HG03025 (cell line): ENCODE results near the gene SECISBP2L.

Source experiments
- ATAC-seq: cut with Tn5 transposase; IDR thresholded peaks from one replicate; pipeline ENCODE4 v1.9.1; 2021; ENCODE audit warnings: mild to moderate bottlenecking, moderate library complexity; ENCODE audit not compliant: unreplicated experiment, low FRiP score

Gene SECISBP2L

DNA sequence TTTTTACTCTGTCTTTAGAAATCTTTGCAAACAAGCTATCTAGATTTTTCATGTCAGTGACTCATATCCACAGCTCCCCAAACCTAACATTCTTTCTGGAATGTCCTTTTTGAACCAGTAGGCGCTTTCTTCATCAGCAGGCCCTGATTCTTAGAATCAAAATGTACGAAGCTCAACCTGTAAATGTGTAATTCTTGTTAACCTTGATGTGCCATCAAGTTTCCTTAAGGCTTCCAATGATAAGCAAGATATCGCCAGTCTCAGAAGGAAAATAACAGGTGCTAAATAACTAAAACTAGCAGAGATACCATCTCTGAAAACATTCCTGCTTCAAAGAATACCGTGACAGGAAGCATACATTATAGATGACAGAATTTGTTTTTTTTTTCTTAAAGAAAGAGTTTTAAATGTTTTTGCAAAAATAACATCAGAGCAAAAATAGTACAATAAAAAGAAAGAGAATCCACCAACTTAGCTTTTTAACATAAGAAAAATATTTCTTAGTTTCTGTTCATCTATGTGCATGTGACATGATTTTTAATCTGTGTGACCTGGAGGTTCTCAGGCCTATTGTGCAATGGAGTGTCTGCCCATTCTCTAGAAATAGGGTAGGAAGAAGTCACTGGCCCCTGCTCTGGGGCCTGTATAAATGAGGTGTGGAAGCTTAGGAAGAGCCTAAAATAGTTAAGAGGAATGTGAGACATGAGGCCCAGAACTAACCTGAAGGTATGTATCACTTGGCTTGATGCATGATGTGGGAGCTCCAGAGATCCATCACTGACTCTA lies 14.7 kb upstream of the SECISBP2L start:
- ATAC-seq, result no peak

DNA sequence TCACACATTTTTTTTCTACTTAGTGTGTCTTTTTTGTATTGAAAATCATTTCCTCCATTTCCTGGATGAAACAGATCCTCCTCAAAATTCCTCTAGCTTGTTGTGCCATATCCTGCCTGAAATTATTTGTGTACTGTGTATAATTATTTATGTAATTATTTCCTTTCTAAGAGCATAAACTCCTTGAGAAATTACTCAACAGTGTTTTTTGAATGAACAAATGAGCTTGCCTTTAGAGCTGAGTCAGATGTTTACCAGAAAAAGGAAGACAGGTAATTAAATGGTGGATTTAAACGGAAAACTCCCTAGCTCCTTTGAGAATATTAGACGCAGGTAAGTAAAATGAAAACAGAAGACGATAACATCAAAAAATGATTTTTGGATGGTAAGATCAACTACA lies 13.2 kb upstream of the SECISBP2L start:
- no peak for ATAC-seq

DNA sequence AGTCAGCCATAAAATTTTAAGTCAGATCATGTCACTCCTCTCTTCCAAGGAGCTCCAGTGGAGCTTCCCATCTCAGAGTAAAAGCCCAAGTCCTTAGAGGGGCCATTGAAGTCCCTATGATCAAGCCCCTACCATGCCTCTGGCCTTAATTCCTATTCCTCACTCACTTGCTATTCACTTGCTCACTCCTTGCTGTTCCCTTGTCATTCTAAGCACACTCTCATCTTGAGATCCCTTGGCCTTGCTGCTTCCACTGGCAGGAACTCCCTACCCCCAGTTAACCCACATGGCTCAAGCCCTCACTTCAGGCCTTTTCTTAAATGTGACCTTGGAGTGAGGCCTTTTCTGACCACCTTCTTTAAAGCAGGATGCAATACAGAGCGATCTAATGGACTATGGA lies 12.3 kb upstream of the SECISBP2L start:
- no peak for ATAC-seq

DNA sequence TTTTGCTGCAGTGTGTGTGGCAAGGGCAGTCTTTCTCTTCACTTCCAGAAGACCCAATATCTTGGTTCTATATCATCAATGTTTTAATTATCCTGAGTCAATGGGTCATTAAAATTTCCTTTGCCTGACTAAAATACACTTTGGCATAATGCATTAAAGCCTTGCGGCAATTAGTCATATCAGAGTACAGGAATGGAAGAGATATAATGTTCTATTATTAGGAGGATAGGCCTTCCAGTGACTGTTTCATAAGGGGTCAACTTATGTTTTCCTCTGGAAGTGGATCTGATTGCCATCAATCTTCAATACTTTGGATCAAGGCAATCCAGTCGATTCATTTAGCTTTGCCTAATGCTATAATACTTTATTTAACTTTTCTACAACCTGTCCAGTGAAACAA lies 9.4 kb upstream of the SECISBP2L start:
- ATAC-seq, result no peak

DNA sequence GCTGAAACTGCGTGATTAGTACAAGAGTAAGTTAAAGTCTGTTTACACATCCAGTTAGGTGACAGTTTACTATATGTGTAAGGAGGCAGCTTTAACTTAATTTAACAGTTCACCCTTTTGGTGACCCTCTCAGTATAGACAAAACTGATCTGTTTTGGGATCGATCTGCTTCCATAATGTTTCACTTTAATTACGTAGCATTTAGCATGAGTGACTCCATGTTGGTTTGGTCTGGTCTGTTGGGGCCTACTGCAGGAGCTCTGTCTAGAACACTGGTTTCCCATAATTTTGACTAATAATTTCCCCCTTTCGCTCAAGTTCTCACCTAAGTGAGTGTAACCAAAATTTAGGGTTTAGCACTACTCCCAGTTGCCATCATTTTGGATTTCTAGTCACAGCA lies 6.4 kb upstream of the SECISBP2L start:
- no peak for ATAC-seq

DNA sequence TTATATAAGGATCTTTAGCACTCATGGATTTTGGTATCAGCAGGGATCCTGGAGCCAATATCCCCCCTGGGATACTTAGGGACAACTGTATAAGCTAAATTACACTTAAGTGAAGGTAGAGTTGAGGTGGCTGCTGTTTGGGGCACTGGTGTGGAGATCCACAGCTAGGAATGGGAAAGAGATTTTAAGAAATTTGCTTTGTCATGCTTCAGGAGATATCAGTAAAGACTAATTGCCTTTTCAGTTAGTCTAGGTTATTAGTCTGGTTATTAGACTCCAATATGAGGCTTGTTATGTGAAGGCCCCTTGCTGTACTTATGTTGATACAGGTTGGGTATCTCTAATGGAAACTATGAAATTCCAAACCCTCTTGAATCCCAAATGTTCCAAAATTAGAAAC lies 1.2 kb upstream of the SECISBP2L start:
- ATAC-seq, result no peak

DNA sequence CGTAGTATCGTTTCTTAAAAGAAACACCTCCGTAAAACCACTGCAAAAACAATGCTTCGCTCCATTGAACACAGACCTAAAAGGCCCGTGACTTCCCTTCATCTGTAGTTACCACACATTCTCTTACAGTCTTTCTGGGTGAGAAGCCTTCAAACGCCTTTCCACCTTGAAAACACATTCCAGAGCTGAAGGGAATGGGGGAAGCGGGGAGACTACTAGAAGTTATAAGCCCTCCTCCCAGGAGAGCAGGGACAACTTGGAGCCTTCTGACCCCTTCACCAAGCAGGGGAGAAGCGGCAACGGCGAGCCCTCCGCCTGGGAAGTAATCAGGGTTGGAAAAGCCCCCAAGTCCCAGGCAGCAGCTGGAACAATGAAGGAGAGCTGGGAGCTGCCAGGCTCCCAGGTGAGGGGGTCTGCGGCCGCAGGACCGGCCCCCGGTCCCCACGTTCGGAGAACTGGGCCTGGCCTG lies 461 bp downstream of the SECISBP2L start:
- peak; percentile 32 for ATAC-seq

DNA sequence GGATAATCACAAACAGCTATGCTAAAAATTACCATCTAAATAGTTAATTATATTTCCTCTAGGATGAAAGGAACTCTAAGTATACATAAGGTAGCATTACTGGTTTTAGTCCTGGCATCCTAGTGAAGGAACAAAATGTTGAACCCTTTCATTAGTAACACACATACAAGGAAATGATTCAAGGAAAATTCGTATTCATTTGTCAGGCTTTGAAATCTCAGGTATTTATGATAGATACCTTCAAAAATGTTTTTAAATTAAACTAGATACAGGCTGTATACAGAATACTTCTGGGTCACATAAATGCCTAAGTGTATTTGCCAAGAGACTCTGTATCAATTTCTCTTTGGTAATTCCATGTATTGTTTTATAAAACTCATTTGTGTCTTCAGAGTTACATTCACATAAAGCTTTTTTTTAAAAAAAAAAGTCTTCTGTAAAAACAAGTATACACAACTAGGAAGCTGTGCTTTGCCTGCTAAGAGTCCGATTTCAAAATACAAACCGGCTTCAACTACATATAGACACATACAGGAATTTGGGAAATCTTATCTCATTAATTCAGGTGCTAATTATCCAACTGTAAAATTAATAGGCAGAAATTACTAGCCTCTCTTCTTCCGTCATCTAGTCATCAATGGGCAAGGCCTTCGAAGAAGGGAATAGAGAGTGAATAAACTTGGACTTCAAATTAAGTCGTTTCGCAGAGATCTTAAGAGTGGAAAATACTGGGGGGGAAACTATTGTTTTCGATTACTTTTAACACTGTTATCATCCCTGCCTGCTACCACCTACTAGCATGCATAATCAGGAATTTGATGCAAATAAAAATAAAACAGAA lies 1.3 kb downstream of the SECISBP2L start:
- ATAC-seq, result no peak

DNA sequence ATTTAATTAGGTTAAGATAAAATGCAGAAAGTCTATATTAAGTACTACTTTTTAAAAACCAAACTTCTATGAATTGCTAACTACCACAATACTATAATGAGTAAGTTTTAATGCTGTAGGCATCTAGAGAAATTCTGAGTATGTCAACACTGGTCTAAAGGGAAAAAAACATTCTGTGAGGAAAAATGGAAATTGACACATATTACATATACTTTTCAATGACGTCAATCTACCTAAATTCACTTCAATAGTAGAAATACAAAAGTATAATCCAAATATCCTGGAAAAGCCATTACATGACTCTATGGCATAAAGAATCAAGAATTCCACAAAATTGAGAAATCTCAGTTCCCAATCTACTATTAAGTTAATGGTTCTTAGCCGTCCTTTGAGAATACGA lies 2.2 kb downstream of the SECISBP2L start:
- ATAC-seq, result no peak

DNA sequence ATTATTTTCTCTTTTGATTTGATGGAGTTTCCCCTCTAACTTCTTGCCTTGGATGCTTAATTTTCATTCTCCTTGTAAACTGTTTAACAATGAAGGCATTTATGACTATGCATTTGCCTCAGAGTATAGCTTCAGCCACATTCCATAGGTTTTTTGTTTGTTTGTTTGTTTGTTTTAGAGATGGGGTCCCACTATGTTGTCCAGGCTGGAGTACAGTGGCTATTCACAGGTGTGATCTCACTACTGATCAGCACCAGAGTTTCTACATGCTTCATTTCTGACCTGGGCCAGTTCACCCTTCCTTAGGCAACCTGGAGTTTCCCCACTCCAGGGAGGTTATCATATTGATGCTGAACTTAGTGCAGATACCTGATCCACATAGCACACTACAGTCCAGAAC lies 4.1 kb downstream of the SECISBP2L start:
- no peak for ATAC-seq

DNA sequence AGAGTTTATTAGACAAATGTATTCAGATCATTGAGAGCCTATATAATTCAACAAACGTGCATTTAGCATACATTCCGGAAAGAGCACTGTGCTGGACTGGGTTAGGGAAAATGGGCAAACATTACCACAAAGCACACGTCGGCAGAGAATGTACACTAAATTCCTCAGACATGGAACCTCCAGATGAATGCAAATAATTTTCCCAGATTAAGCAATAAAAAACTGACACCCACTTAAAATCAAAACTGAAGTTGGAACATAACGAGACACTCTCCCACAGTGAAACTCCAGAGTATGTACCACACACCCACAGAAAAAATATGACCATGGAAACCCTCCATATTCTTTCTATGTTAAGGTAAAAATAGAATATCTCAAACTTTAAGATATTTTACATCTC lies 4.8 kb downstream of the SECISBP2L start:
- no peak for ATAC-seq

DNA sequence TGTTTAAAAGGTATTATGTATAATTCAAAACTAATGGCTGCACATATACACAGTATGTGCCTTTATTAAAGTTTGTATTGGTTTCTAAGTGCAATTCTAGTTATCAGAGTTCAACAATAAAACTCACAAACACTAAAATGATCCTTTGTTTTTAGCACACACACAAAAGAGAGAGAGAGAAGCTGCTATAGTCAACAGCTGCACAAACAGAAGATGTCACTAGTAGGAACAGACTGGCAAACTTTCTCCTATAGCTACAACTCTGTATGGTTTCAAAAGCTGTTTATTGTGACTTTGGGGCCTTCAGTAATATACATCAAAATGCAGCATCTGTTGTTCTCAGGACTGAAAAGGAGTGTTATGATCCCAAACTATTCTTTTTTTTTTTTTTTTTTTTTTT lies 6.1 kb downstream of the SECISBP2L start:
- no peak for ATAC-seq

DNA sequence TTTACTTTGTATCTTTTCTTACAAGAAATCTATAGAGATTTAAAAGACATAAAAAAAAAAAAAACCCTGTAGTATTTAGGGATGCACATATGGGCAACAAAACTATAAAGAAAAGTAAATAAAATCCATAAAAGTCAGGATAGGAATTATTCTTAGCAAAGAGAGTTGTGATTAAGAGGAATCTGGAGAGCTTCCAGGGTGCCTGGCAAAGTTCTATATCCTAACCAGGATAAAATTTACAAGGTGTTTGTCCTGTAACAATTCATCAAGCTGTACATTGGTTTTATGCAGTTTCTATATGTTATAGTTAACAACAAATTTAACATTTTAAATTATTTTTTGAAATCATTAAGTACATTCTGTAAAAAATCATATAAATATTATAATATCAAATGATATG lies 7.9 kb downstream of the SECISBP2L start:
- no peak for ATAC-seq

DNA sequence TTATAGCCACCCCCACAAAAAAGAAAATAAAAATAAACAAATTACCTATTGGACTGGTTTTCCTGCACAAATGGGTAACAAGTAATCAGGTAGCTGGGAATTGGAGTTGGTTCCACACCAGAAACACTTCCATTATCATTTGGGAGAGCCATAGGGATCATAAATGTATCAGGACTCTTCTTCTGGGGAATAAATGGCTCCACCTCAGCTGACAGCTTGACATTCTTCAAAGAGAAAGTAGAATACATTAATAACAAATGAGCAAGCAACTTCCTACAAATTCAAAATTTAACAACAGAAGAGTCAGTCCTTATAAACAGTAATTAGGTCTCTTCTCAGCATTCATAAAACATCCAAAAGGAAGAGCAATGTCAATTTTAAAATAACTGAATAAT lies 8.7 kb downstream of the SECISBP2L start:
- ATAC-seq, result no peak

DNA sequence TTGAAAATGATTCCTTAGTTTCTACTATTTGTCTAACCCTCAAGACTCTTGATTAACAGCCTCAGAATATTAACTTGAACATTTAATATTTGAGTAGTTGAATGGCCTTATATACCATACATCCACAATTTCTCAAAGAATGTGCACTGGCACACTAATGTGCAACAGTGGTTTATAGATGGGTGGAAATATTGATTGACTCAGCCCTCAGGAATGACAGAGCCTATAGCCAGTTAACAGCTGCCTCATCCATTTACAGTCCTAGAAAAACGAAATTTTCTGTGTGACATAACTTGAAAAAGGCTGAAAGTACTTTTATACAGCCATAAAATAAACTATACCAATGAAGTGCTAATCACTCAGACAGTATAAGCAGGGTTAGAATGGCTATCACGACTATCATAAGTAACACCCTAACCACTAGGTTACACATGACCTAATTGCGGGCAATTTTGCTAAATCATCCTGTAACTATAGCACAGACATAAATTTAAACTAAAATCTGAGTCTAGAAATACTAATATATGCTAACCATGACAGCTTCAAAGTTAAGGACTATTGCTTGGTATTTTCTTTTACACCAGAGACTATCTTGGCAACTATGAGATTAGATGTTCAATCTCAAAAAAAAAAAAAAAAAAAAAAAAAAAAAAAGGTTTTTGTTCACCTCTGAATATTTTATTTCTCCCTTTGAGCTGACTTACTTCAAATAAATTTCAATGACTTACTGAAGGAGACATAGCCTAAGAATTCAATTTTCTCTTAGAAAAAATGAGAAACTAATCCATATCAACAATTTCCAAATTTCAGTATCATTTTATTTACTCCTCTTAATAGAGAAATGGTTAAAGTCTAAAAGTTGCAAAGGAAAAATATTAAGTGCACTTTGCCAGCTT lies 9.3 kb downstream of the SECISBP2L start:
- ATAC-seq, result no peak

DNA sequence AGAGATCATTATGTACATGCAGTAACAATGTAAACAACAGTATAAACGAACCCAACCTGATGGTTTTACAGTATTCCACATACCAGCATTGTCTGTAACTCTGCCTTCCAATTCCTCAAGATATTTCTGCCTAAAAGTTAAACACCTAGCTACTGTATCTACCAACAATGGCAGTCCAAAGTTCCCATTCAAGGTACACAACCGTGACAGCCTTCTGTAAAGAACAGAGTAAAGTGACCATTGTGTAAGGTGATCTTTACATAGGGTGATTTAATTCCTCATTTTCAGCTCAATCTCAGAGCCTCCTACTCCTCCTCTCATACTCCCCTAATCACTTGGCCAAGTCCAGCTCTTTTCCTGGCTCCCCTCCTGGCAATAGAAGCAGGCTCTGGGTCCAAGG lies 10.4 kb downstream of the SECISBP2L start:
- no peak for ATAC-seq

DNA sequence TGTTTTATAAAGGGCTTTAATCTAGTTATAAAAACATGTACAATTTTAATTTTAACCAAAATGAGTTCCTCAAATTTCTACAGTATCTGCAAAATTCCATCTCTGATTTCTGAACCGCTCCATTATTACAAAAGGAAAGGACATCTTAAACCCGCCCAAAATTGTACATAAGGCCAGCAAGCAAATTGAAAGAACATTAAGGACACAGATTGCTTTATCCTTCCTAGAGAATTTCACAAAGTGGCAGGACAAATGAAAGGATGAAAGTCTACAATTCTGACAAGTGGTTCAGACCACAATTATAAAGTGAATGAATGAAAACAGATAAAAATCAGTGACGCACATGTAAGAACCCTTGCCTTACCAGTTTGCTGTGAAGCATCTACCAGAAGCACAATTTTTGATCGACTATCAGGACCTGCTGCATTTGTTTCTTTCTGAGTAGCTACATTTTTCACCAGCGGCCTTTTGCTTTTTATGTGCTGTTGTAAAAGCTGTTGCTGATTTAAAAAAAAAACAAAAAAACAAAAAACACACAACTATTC lies 13.6 kb downstream of the SECISBP2L start:
- ATAC-seq, result no peak

DNA sequence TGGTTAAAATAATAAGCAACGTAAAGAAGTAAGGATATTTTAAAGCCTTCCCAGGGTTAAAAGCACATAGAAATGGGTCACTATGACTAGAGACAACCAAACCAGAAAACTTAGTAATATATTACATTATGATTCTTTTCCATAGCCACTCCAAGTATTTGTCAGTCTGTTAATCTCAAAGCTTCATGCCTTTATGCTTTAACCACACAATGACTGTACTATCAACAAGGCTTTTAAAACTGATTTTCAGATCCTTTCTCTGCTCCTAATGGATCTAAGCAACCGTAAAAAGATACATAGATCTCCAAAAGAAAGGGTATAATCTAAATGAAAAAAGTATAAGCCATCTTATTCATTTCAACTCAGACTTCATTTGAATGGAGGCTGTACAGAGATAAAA lies 14.4 kb downstream of the SECISBP2L start:
- no peak for ATAC-seq

DNA sequence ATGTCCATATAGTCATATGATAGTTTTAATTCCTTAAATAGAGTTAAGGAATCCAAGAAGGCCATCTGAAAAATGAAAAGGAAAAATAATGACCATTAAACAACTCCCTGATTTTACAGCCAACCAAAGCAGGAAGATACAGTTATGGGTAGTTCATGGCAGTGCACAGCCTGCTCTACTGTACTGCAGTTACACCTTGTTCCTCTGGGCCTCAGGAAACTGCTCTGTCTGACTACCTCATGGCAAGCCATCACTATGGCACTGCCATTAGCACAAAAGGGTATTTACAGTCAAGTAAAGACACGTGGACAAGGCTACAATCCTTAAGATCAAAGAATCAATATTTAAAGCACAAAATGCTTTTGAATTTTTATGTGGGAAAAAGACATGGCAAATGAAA lies 19.5 kb downstream of the SECISBP2L start:
- no peak for ATAC-seq

DNA sequence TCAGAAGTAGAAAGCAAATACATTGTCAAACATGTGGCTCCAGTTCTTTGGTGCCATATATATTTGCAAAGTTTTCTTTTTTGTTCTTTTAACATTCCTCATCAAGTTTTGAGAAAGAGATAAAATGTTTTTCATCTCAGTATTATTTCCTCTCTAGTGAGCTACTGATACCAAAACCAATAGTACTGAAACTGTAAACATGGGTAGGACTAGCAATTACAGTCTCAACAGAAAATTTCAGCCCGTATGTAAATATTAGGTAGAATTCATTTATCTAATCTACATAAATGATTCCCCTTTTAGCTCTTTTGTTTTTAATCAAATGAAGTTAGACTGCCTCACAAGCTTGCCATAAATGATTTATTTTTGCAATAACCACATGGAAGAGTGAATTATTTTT lies 21.4 kb downstream of the SECISBP2L start:
- ATAC-seq, result no peak

DNA sequence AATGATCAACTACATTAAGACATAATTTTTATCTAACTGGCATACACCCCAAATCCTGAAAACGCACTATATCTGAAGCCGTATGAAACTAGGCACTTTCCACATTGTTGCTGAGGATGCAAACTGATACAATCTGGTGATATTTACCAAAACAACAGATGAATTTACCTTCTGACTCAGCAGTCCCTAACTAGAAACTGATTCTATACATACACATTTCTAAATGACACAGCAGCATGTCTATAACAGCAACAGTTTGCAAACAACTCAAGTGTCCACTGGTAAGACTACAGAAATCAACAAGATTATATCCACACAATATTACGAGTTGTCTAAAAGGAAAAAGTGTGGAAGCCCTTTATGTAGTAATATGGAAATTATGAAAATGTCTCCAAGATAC lies 22.9 kb downstream of the SECISBP2L start:
- peak; percentile 65 for ATAC-seq
